ENCODE measurements around the gene XKR7.

XKR7 gene

GRCh38 chr20:31975874-31976273 lies 7.9 kb downstream of the XKR7 start:
- DNase-seq (ENCODE audit: low read depth): no peak
- TF ChIP-seq CTCF (IDR thresholded peaks at IDR 0.05; ENCODE audit: low read length, missing control alignments): no peak
- no peak overlapping the region for H3K4me3 ChIP-seq (replicated peaks; ENCODE audit: low read depth, low read length)

DNA sequence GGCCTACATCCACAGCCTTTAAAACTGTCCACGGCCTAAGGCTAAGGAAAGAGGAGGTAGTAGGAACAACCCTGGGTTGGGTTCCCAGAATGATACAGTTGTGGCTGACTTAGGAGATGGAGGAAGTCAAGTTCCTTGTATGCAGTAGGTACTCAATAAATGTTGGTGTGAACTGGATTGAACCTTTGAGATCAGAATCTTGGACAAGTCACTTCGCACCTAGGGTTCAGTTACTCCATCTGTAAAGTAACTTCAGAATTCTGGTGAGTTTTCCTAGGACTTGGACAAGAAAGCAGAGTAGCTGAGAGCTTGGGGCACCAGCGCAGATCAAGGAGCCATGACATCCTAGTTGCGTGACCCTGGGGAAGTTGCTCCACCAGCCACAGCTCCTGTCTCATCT lies 9.1 kb downstream of the XKR7 start:
- no peak overlapping the region for H3K4me3 ChIP-seq (replicated peaks; ENCODE audit: low read depth, low read length)
- no peak for TF ChIP-seq CTCF (IDR thresholded peaks at IDR 0.05; ENCODE audit: low read length, missing control alignments)
- no peak for DNase-seq (ENCODE audit: low read depth)

DNA sequence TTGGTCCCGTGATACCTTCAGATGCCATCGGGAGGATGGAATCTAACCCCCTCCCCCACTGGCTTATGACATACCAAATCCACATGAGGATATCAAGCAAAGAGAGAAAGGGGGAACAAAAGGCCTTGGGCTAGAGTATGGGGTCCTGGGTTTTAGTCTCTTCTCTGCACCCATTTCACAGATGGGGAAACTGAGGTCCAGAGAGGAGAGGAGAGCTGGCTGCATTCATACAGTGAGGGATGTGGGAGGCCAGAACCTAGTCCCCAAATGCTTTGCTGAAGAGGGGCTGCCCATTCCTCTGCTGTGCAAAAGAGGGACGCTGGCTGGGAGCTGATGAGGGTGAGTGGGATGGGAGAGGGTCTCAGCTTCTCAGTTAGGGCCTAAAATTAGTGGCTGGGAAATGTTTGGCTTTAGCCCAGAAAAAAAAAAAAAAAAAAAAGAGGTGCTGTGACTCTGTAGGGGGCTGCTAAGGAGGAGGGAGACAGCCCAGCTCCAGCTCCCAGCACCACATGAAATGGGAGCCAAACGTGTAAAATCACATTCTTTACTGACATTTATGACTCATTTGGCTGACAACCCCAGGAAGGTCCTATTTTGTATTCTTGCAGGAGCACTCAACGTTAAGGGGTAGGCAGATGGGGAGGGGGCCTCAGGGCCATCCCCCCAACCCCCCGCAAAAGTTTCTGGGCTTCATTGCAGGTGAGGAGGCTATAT lies 11.9 kb downstream of the XKR7 start:
- DNase-seq (ENCODE audit: low read depth): no peak
- no peak for TF ChIP-seq CTCF (IDR thresholded peaks at IDR 0.05; ENCODE audit: low read length, missing control alignments)
- H3K4me3 ChIP-seq (replicated peaks; ENCODE audit: low read depth, low read length): no peak overlapping the region

DNA sequence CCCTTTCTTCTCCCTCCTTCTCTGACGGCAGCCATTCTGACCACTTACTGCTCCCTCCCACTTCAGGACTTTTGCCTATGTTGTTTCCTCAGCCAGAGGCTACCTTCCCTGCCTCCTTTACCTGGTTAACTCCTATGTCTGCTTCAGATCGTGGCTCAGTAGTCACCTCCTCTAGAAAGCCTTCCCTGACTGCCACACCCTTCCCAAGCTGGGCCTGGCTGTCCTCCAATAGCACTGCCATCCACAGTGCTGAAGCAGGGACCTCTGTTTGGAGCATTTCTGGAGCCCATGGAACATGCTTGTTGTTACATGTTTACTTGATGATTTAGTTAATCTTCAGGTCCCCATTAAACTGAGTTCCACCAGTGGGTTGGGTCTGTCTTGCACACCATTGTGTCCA lies 13.8 kb downstream of the XKR7 start:
- DNase-seq (ENCODE audit: low read depth): no peak
- no peak for TF ChIP-seq CTCF (IDR thresholded peaks at IDR 0.05; ENCODE audit: low read length, missing control alignments)
- H3K4me3 ChIP-seq (replicated peaks; ENCODE audit: low read depth, low read length): no peak overlapping the region

DNA sequence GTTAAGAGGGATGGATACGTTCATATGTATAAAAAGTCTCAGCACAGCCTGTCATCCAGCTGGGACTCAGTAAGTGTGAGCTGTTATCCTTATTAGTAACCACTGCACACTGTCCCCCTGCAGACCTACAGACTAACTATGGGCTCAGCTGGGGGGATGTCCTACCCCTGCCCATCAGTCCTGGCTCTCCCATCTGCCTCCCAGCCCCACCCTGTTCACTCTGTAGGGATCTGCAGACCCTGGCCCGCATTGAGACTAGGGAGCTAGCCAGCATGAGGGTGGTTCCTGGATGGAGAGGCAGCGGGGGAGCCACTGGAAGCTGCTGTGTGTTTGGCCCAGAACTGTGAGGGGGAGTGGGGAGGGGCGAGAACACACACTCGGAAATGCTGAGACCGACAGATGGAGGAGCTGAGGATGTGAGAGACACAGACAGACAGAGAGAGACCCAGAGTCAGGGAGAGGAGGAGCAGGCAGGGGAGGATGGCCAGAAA lies 17.1 kb downstream of the XKR7 start:
- no peak for DNase-seq (ENCODE audit: low read depth)
- no peak overlapping the region for H3K4me3 ChIP-seq (replicated peaks; ENCODE audit: low read depth, low read length)
- no peak for TF ChIP-seq CTCF (IDR thresholded peaks at IDR 0.05; ENCODE audit: low read length, missing control alignments)

- TF ChIP-seq CTCF (IDR thresholded peaks at IDR 0.05; ENCODE audit: low read length, missing control alignments): no peak
- DNase-seq (ENCODE audit: low read depth): peak; percentile 11
These were observed 19.8 kb downstream of the XKR7 start for GRCh38 chr20:31987744-31988143.

DNA sequence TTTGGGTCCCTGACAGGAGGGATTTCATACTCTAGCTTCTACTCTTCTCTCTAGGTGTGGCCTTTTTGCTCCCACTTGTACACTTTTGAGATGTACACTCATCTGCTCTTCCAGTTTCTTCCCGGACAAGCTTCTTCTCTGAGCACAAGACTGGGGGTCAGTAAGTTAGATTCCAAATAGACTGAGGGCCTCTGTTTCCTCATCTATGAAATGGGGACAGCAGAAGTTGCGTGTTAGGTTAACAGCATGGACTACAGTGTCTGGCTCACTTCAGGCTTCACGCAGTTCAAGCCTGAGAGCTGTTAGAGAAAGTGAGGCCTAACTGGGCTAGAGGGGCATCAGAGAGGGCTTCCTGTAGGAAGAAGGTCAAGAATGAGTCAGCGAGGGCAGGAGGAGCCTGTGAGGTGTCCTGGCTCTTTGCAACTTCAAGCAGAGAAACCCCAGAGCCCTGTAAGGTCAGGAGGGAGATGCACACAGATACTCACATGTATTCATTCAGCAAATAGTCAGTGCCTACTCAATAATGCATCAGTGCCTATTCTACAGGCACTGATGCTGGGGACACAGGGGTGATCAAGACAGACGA lies 20.6 kb downstream of the XKR7 start:
- H3K4me3 ChIP-seq (replicated peaks; ENCODE audit: low read depth, low read length): no peak overlapping the region
- DNase-seq (ENCODE audit: low read depth): no peak
- TF ChIP-seq CTCF (IDR thresholded peaks at IDR 0.05; ENCODE audit: low read length, missing control alignments): no peak

More at GRCh38 chr20:31987744-31988143, 19.8 kb downstream of the XKR7 start:
- no peak overlapping the region for H3K4me3 ChIP-seq (replicated peaks; ENCODE audit: low read depth, low read length)

Measured in fibroblast of pulmonary artery (primary cell).